Lung (tissue), 12 donors: ENCODE data around the gene RASA3. TPM values are rescaled to one million over a fixed set of nuclear protein-coding genes. Genes with fewer than 3 reads are reported as not detected.

Experiments
- ATAC-seq: fragments of 200-7000 bp; cut with Tn5 transposase; one replicate; pipeline ENCODE4 v1.9.1; 2020; ENCODE audit warnings: moderate number of reproducible peaks; ENCODE audit not compliant: insufficient read depth, low FRiP score
- DNase-seq, 3 donors: peaks; one replicate each; pipeline ENCODE4 v3.0.0-alpha.2; 2013 to 2017
- H3K27ac ChIP-seq, 2 donors: one replicate each; pipeline ENCODE4 v1.5.1; 2013; ENCODE audit warnings: mild to moderate bottlenecking in 2 of 2, moderate library complexity in 2 of 2, control low read depth in 1 of 2, inconsistent platforms in 1 of 2, low read depth in 1 of 2, low read length in 1 of 2
- H3K27me3 ChIP-seq, 3 donors: one replicate each; pipeline ENCODE4 v1.5.1; 2013; ENCODE audit warnings: low read length in 2 of 3; ENCODE audit not compliant: control insufficient read depth in 3 of 3, insufficient read depth in 3 of 3
- H3K36me3 ChIP-seq, 4 donors: one replicate each; pipeline ENCODE4 v1.5.1; 2013; ENCODE audit warnings: low read length in 4 of 4, mild to moderate bottlenecking in 1 of 4, moderate library complexity in 1 of 4; ENCODE audit not compliant: control insufficient read depth in 4 of 4, insufficient read depth in 4 of 4
- H3K4me1 ChIP-seq, 5 donors: one replicate each; pipeline ENCODE4 v1.5.1; 2013; ENCODE audit warnings: low read length in 5 of 5, mild to moderate bottlenecking in 2 of 5, moderate library complexity in 1 of 5; ENCODE audit not compliant: control insufficient read depth in 5 of 5, insufficient read depth in 5 of 5
- H3K4me3 ChIP-seq: one replicate; pipeline ENCODE4 v1.5.1; 2013; ENCODE audit warnings: mild to moderate bottlenecking, control low read depth, moderate library complexity
- H3K9ac ChIP-seq, 2 donors: one replicate each; pipeline ENCODE4 v1.5.1; 2013; ENCODE audit warnings: low read length in 2 of 2, control low read depth in 1 of 2; ENCODE audit not compliant: insufficient read depth in 1 of 2
- H3K9me3 ChIP-seq, 4 donors: one replicate each; pipeline ENCODE4 v1.5.1; 2013; ENCODE audit warnings: low read length in 3 of 4, mild to moderate bottlenecking in 1 of 4, moderate library complexity in 1 of 4; ENCODE audit not compliant: control insufficient read depth in 4 of 4, insufficient read depth in 3 of 4
- WGBS, 2 donors: extraction: QIAGEN DNeasy Blood & Tissue Kit; methylation state at CpG; one replicate each; pipeline ENCODE4 v1.1.7; 2013; 5-methylcytosine and 5-hydroxymethylcytosine counted together
- polyA plus RNA-seq, 2 donors: library from polyadenylated mRNA; stranded (reverse); fragments of 200-250 nt; gene quantifications; one replicate each; pipeline ENCODE4 v1.2.1, GENCODE V29; 2013
- total RNA-seq, 2 donors: library from RNA; depleted of rRNA in 1 of 2; stranded (reverse); fragments of >200 nt in 1 of 2; gene quantifications; one replicate each; pipeline ENCODE4 v1.2.1, GENCODE V29; 2014 to 2021
- TF ChIP-seq, protein P1 (sequence below): IDR thresholded peaks from 2 replicates; pipeline ENCODE4 v1.5.1; 2012; ENCODE audit warnings: mild to moderate bottlenecking; ENCODE audit errors: control extremely low read depth, extremely low read depth
- donor health status: control.
- donor health status: control.
- donor health status: Bipolar disorder and iron deficiency.
- donor health status: healthy.
- donor health status: DM: yes; HTN: yes; CAD: no.

Gene RASA3
- total and polyA plus RNA-seq, 4 donors: 7.4 to 22.8 (median 16.2) TPM

DNA sequence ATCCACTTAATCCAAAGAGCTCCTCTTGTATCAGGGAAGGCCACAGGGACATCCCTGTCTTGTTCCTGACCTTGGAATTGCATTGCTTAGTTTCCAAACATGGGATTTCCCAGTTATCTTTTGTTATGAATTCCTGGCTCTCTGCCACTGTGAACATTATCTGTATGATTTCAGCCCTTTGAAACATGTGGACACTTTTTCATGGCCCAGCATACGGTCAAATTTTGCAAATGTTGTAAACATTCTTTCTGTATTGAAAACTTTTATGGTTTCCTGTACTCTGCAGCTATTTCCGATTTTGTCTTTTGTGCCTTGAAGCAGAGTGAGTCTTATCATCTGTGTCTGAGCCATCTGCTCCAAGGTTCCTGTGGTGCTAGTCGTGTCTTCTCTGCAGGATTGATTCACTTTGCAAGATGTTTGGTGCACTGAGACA is 42.1 kb upstream of the RASA3 start:
- Histone ChIP-seq H3K36me3 (no peaks in the 10 kb centered on the region), H3K9ac (no peak overlapping the region), H3K9me3 (peaks cover 0 to 14% (median 6%) of the 10 kb centered on the region in 4 donors), H3K4me3 (no peak overlapping the region), H3K27me3 (no peaks in the 10 kb centered on the region), H3K4me1 (peaks cover 0 to 5% (median 0%) of the 10 kb centered on the region in 5 donors), H3K27ac (no peak overlapping the region)
- ATAC-seq (no peak), DNase-seq (peak in 2 of 3 donors; percentile 50 to 51)
- TF ChIP-seq, protein P1, sequence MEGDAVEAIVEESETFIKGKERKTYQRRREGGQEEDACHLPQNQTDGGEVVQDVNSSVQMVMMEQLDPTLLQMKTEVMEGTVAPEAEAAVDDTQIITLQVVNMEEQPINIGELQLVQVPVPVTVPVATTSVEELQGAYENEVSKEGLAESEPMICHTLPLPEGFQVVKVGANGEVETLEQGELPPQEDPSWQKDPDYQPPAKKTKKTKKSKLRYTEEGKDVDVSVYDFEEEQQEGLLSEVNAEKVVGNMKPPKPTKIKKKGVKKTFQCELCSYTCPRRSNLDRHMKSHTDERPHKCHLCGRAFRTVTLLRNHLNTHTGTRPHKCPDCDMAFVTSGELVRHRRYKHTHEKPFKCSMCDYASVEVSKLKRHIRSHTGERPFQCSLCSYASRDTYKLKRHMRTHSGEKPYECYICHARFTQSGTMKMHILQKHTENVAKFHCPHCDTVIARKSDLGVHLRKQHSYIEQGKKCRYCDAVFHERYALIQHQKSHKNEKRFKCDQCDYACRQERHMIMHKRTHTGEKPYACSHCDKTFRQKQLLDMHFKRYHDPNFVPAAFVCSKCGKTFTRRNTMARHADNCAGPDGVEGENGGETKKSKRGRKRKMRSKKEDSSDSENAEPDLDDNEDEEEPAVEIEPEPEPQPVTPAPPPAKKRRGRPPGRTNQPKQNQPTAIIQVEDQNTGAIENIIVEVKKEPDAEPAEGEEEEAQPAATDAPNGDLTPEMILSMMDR: no peak
- WGBS, 2 donors: 47 to 50% methylated on average over 3 of the region's 3 CpGs

DNA sequence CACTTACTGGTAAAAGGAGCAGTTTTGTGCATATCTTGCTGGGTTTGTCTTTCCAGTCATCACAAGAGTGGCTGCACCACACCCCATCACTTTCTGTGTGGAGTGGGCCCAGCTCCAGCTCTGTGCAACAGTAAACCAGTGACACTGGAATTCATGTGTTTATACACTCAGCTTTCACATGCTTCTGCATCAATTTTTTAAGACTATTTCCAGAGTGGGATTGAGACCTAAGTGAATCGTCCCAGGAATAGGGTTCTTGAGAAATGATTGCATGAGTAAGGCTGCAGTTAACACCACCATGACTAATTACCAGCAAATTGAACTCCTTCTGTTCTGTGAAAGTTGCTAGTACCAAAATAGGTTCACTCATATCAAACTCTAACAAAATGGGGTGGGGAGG is 41.3 kb upstream of the RASA3 start:
- DNase-seq: no peak

DNA sequence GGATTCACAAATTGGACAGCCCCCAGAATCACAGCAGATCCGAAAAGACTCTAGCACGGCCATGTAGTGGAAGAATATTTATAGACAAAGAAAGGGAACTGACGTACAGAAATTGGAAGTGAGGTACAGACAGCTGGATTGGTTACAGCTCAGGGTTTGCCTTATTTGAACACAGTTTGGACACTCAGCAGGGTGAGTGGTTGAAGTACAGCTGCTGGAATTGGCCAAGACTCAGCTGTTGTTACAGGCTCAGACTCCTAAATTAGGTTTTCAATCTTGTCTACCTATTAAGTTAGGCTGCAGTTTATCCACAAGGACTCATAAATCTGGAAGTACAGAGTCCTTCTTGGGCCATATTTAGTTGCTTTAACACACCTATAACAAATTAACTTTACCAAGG is 40.8 kb upstream of the RASA3 start:
- peaks cover 0 to 5% (median 0%) of the 10 kb centered on the region in 5 donors for H3K4me1 ChIP-seq
- no peak overlapping the region for H3K4me3 ChIP-seq
- H3K9ac ChIP-seq: no peak overlapping the region
- no peak overlapping the region for H3K27ac ChIP-seq
- TF ChIP-seq, protein P1: no peak
- peaks cover 0 to 14% (median 6%) of the 10 kb centered on the region in 4 donors for H3K9me3 ChIP-seq
- no peaks in the 10 kb centered on the region for H3K36me3 ChIP-seq
- H3K27me3 ChIP-seq: no peaks in the 10 kb centered on the region
- DNase-seq (no peak), ATAC-seq (no peak)
- 85 to 92% methylated on average over 3 of the region's 3 CpGs for WGBS, 2 donors

More for the DNA sequence above, 41.3 kb upstream of the RASA3 start:
- Histone ChIP-seq H3K27me3 (no peaks in the 10 kb centered on the region), H3K27ac (no peak overlapping the region), H3K9me3 (peaks cover 0 to 14% (median 6%) of the 10 kb centered on the region in 4 donors), H3K4me3 (no peak overlapping the region), H3K4me1 (peaks cover 0 to 5% (median 0%) of the 10 kb centered on the region in 5 donors), H3K36me3 (no peaks in the 10 kb centered on the region), H3K9ac (no peak overlapping the region)
- TF ChIP-seq, protein P1: no peak
- 55 to 96% methylated on average over 1 of the region's 1 CpG for WGBS, 2 donors
- ATAC-seq: no peak

DNA sequence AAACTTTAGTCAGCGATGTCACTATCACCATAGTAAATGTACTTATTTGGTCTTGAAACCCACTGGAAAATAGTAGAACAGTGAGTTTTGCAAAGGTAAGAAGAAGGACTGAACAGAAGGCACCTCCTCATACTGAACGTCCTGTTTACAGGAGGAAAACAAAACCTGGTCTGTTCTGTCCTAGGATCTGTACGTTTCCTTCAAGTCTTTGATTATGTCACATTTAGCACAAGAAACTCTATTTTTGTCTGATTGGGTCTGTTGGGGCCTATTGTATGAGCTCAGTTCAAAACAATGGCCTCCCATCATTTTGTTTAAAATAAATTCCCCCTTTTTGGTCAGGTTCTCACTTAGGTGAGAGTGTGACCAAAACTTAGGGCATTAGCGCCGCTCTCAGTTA is 35.5 kb upstream of the RASA3 start:
- no peak overlapping the region for H3K4me3 ChIP-seq
- no peak overlapping the region for H3K27ac ChIP-seq
- WGBS, 2 donors: 91 to 94% methylated on average over 5 of the region's 5 CpGs
- H3K27me3 ChIP-seq: no peaks in the 10 kb centered on the region
- ATAC-seq (no peak), DNase-seq (no peak)
- no peaks in the 10 kb centered on the region for H3K36me3 ChIP-seq
- no peak overlapping the region for H3K9ac ChIP-seq
- H3K9me3 ChIP-seq: peaks cover 0 to 6% (median 3%) of the 10 kb centered on the region in 4 donors
- TF ChIP-seq, protein P1: no peak
- peaks cover 0 to 4% (median 0%) of the 10 kb centered on the region in 5 donors for H3K4me1 ChIP-seq
